MM.1S (cell line): ENCODE results near the gene EFCAB3.

ENCODE experiments used
- EZH2 ChIP-seq: fragments of 300-600 bp; sonication (generic); optimal IDR thresholded peaks from 2 replicates; pipeline ENCODE3; 2017; ENCODE audit warnings: low read depth, mild to moderate bottlenecking, antibody characterized with exemption, low read length, mixed read lengths
- TF ChIP-seq, protein P1 (sequence below): fragments of 300-600 bp; sonication (generic); IDR thresholded peaks from 2 replicates; pipeline ENCODE4 v1.5.1; 2016; ENCODE audit warnings: antibody characterized with exemption, low read length, mixed read lengths

DNA sequence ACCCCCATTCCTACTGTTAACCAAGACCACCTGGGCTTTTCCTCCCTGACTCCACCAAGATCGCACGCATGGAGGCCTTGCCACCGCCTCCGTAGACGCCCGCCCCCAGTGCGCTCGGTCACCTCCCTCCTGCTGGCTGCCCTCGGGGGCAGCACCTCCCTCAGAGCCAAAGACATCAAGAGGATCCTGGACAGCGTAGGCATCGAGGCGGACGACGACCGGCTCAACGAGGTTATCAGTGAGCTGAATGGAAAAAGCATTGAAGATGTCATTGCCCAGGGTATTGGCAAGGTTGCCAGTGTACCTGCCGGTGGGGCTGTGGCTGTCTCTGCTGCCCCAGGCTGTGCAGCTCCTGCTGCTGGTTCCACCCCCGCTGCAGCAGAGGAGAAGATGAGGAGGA lies 1.2 kb downstream of the EFCAB3 start:
- TF ChIP-seq, protein P1, sequence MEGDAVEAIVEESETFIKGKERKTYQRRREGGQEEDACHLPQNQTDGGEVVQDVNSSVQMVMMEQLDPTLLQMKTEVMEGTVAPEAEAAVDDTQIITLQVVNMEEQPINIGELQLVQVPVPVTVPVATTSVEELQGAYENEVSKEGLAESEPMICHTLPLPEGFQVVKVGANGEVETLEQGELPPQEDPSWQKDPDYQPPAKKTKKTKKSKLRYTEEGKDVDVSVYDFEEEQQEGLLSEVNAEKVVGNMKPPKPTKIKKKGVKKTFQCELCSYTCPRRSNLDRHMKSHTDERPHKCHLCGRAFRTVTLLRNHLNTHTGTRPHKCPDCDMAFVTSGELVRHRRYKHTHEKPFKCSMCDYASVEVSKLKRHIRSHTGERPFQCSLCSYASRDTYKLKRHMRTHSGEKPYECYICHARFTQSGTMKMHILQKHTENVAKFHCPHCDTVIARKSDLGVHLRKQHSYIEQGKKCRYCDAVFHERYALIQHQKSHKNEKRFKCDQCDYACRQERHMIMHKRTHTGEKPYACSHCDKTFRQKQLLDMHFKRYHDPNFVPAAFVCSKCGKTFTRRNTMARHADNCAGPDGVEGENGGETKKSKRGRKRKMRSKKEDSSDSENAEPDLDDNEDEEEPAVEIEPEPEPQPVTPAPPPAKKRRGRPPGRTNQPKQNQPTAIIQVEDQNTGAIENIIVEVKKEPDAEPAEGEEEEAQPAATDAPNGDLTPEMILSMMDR: no peak
- TF ChIP-seq EZH2: no peak
